Activated CD4-positive, alpha-beta T cell treated with anti-CD3 and anti-CD28 coated beads for 48 hours (primary cell): ENCODE results near the gene VPS9D1.
A peak's percentile ranks its signal among the peaks of the same experiment; 100 is the strongest.

ENCODE experiments used
- DNase-seq: peaks from one replicate; pipeline ENCODE4 v3.0.0-alpha.2; 2020

The VPS9D1 gene

GRCh38 chr16:89657442-89658220 lies 63.1 kb downstream of the VPS9D1 start, which contains the start of the genes CHMP1A and SPATA33:
Gene CHMP1A, minus strand, starts transcription at chr16:89657708. Its CDS starts 120 bp downstream, at chr16:89657588.
Gene SPATA33, plus strand, starts transcription at chr16:89657836. Its CDS starts 76 bp downstream, at chr16:89657912.
- DNase-seq, result peak; percentile 95
